IMR-90 (cell line): ENCODE measurements around the gene RELN. TPM values are rescaled to one million over a fixed set of nuclear protein-coding genes. Genes with fewer than 3 reads are reported as not detected.

Source experiments
- ATAC-seq: fragments of 200-7000 bp; cut with Tn5 transposase; 2 replicates; pipeline ENCODE4 v1.9.1; 2020; ENCODE audit warnings: low read depth, mild to moderate bottlenecking, moderate library complexity
- BruUV-seq: library from RNA; stranded (reverse); fragments of 400-500 nt; replicated peaks from 2 replicates; lab custom pipeline; 2021; lab: Mats Ljungman, UMichigan
- CTCF ChIA-PET: fragments of 300-600 bp; formaldehyde crosslinking; extraction: SDS; loops from one replicate; lab custom pipeline; 2021; ENCODE audit warnings: antibody characterized with exemption; lab: Yijun Ruan, JAX
- POLR2A ChIA-PET: fragments of 300-600 bp; sonication (Branson Sonifier 250); formaldehyde crosslinking; loops from one replicate; lab custom pipeline; 2022; ENCODE audit warnings: antibody characterized with exemption; ENCODE audit not compliant: unreplicated experiment; lab: Charles Lee
- DNase-seq: peaks from one replicate; pipeline ENCODE4 v3.0.0; 2013
- H2AFZ ChIP-seq: replicated peaks from 2 replicates; pipeline ENCODE3; 2013; ENCODE audit warnings: low read length, mild to moderate bottlenecking; ENCODE audit not compliant: poor library complexity
- H2AK5ac ChIP-seq: 2 replicates; pipeline ENCODE4 v1.6.1; 2013; ENCODE audit warnings: low read depth, low read length, inconsistent platforms
- H2AK9ac ChIP-seq: replicated peaks from 2 replicates; pipeline ENCODE3; 2013; ENCODE audit warnings: mild to moderate bottlenecking, low read depth, low read length, moderate library complexity; ENCODE audit not compliant: poor library complexity
- H2BK120ac ChIP-seq: 2 replicates; pipeline ENCODE4 v1.6.1; 2013; ENCODE audit warnings: low read depth, low read length, inconsistent platforms
- H2BK15ac ChIP-seq: 3 replicates; pipeline ENCODE4 v1.6.1; 2013; ENCODE audit warnings: low read depth, low read length, inconsistent platforms
- H2BK20ac ChIP-seq: 2 replicates; pipeline ENCODE4 v1.6.1; 2013; ENCODE audit warnings: low read depth, mild to moderate bottlenecking, inconsistent platforms, low read length, moderate library complexity
- H2BK5ac ChIP-seq: 2 replicates; pipeline ENCODE4 v1.6.1; 2013; ENCODE audit warnings: mild to moderate bottlenecking, low read depth, low read length, inconsistent platforms; ENCODE audit not compliant: poor library complexity, severe bottlenecking
- H3K14ac ChIP-seq: replicated peaks from 2 replicates; pipeline ENCODE4 v1.6.1; 2013; ENCODE audit warnings: low read depth, low read length, inconsistent platforms
- H3K18ac ChIP-seq: 2 replicates; pipeline ENCODE4 v1.6.1; 2013; ENCODE audit warnings: low read depth, low read length, control low read depth
- H3K23ac ChIP-seq: 2 replicates; pipeline ENCODE4 v1.6.1; 2013; ENCODE audit warnings: low read depth, low read length, inconsistent platforms
- H3K27ac ChIP-seq: 2 replicates; pipeline ENCODE4 v1.5.1; 2013; ENCODE audit warnings: mild to moderate bottlenecking, control low read depth, low read length; ENCODE audit not compliant: insufficient read depth
- H3K27me3 ChIP-seq: 2 replicates; pipeline ENCODE4 v1.6.1; 2013; ENCODE audit warnings: low read length; ENCODE audit not compliant: control insufficient read depth, insufficient read depth
- H3K36me3 ChIP-seq: 2 replicates; pipeline ENCODE4 v1.6.1; 2013; ENCODE audit warnings: low read length, mixed read lengths; ENCODE audit not compliant: control insufficient read depth, insufficient read depth
- H3K4ac ChIP-seq: 2 replicates; pipeline ENCODE4 v1.6.1; 2013; ENCODE audit warnings: low read depth, low read length, inconsistent platforms
- H3K4me1 ChIP-seq: 2 replicates; pipeline ENCODE4 v1.6.1; 2013; ENCODE audit warnings: low read length, mixed read lengths; ENCODE audit not compliant: control insufficient read depth, insufficient read depth
- H3K4me2 ChIP-seq: 2 replicates; pipeline ENCODE4 v1.6.1; 2013; ENCODE audit warnings: low read depth, mild to moderate bottlenecking, control low read depth, low read length, moderate library complexity
- H3K4me3 ChIP-seq: 2 replicates; pipeline ENCODE4 v1.5.1; 2013; ENCODE audit warnings: low read depth, mild to moderate bottlenecking, control low read depth, low read length, moderate library complexity; ENCODE audit not compliant: insufficient read depth
- H3K56ac ChIP-seq: 2 replicates; pipeline ENCODE4 v1.6.1; 2013; ENCODE audit warnings: low read length, inconsistent platforms; ENCODE audit not compliant: insufficient read depth; ENCODE audit errors: extremely low read depth
- H3K79me1 ChIP-seq, 2 experiments: 2 replicates each; pipeline ENCODE4 v1.6.1; 2013; ENCODE audit warnings: low read length in 2 of 2, inconsistent platforms in 1 of 2, low read depth in 1 of 2
- H3K9ac ChIP-seq: 2 replicates; pipeline ENCODE4 v1.6.1; 2013; ENCODE audit warnings: low read depth, low read length, control low read depth
- H3K9me1 ChIP-seq: 2 replicates; pipeline ENCODE4 v1.6.1; 2013; ENCODE audit warnings: low read length, inconsistent platforms; ENCODE audit not compliant: insufficient read depth
- H3K9me3 ChIP-seq: 2 replicates; pipeline ENCODE4 v1.6.1; 2013; ENCODE audit warnings: low read length; ENCODE audit not compliant: control insufficient read depth, insufficient read depth
- H4K20me1 ChIP-seq: 2 replicates; pipeline ENCODE4 v1.6.1; 2013; ENCODE audit warnings: low read length, inconsistent platforms; ENCODE audit not compliant: insufficient read depth
- H4K5ac ChIP-seq: 2 replicates; pipeline ENCODE4 v1.6.1; 2013; ENCODE audit warnings: mild to moderate bottlenecking, low read depth, low read length, control low read depth
- H4K8ac ChIP-seq, 2 experiments: 2 replicates each; pipeline ENCODE4 v1.6.1; 2013; ENCODE audit warnings: low read depth in 2 of 2, low read length in 2 of 2, control low read depth in 1 of 2, inconsistent platforms in 1 of 2
- H4K91ac ChIP-seq: 2 replicates; pipeline ENCODE4 v1.6.1; 2013; ENCODE audit warnings: low read depth, low read length, inconsistent platforms; ENCODE audit not compliant: insufficient read depth
- RCOR1 ChIP-seq: IDR thresholded peaks from 2 replicates; pipeline ENCODE4 v1.6.1; 2012; ENCODE audit warnings: mild to moderate bottlenecking, low read length, improper control_type of control experiment; ENCODE audit not compliant: insufficient replicate concordance
- WGBS, 2 experiments: methylation state at CpG; one replicate each; pipeline versions ENCODE4 v1.1.5 to v1.1.7; 2013; ENCODE audit warnings: missing lambda C conversion rate in 2 of 2; ENCODE audit not compliant: insufficient read length in 1 of 2; ENCODE audit errors: extremely low coverage in 2 of 2; 5-methylcytosine and 5-hydroxymethylcytosine counted together
- dilution Hi-C: fragments of 300-500 bp; cut with HindIII; formaldehyde crosslinking; loops from one replicate; pipeline ENCODE4 v1.14.3; 2018; ENCODE audit warnings: low sequenced_read_pairs; ENCODE audit not compliant: unreplicated experiment
- in situ Hi-C: fragments of 300-500 bp; cut with MboI; formaldehyde crosslinking; loops from 3 replicates; pipeline ENCODE4 v1.14.3; 2019; ENCODE audit warnings: low sequenced_read_pairs, inconsistent platforms, mixed read lengths
- intact Hi-C: fragments of 100-400 bp; cut with micrococcal nuclease; formaldehyde crosslinking; loops from 2 replicates; pipeline ENCODE4 v1.10.0; 2022
- polyA plus RNA-seq, 3 experiments: library from polyadenylated mRNA; depleted of rRNA; stranded (reverse); fragments of >200 nt; gene quantifications; 2 replicates each; pipeline ENCODE4 v1.2.3, GENCODE V29; 2012; ENCODE audit warnings: low replicate concordance in 1 of 3
- total RNA-seq: library from RNA; depleted of rRNA; stranded (reverse); fragments of >200 nt; gene quantifications from 2 replicates; pipeline ENCODE4 v1.2.3, GENCODE V29; 2012
- TF ChIP-seq, protein P1 (sequence below): conservative IDR thresholded peaks from 2 replicates; pipeline ENCODE4 v1.5.1; 2012; ENCODE audit warnings: mild to moderate bottlenecking, low read depth, low read length, improper control_type of control experiment

The RELN gene
- total and polyA plus RNA-seq, 2 of the 4 experiments (the other 2 are of a cell fraction): 14.7 to 23.7 TPM

DNA sequence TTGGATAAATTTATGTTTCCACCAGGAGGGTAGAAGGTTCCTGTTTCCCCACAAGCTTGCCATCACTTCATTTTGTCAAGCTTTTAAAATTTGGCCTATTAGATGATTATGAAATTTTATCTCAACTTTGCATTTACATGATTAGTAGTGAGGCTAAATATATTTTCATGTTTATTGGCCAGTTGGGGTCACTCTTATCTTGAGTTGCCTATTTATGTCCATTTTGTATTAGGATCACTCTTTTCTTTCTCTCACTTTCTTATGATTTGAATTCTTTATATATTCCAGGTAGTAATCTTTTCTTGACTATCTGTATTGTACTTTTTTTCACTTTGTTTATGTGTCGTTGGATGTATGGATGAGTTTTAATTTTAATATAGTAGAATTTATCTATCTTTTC lies 324.9 kb downstream of the RELN start:
- H3K9me1 ChIP-seq: no peaks in the 10 kb centered on the region
- ATAC-seq (no peak), DNase-seq (no peak)
- H2BK5ac ChIP-seq: no peak overlapping the region
- H4K5ac ChIP-seq: no peak overlapping the region
- H3K4me3 ChIP-seq: no peak overlapping the region
- intact Hi-C loops (no loop called here), dilution Hi-C loops (no loop called here), in situ Hi-C loops (no loop called here)
- CTCF ChIA-PET: interaction anchor here (0.6 kb wide), 1 partner anchor 362 kb away, joined by 3 read pairs; no protein-coding TSS in a partner anchor
- POLR2A ChIA-PET: no interaction called here
- H3K18ac ChIP-seq: no peak overlapping the region
- H3K9ac ChIP-seq: no peak overlapping the region
- 0 out of 2 replicates have a peak overlapping the region, but pooled peaks have one; percentile 52 for H2BK20ac ChIP-seq
- H2AK5ac ChIP-seq: no peak overlapping the region
- no peak overlapping the region for H2AFZ ChIP-seq
- peaks cover 4% of the 10 kb centered on the region for H3K4me1 ChIP-seq
- no peak overlapping the region for H4K8ac ChIP-seq
- no peaks in the 10 kb centered on the region for H3K9me3 ChIP-seq
- no peaks in the 10 kb centered on the region for H3K79me1 ChIP-seq
- no CpG with 5 or more reads among the region's 1 CpG for WGBS, 2 experiments
- H3K23ac ChIP-seq: no peak overlapping the region
- no peak overlapping the region; the same call in 2 of the 3 replicates for H2BK15ac ChIP-seq
- H4K20me1 ChIP-seq: no peaks in the 10 kb centered on the region
- H3K4ac ChIP-seq: no peak overlapping the region
- no peak overlapping the region for H3K14ac ChIP-seq
- no peak overlapping the region for H2BK120ac ChIP-seq
- H3K27me3 ChIP-seq: no peaks in the 10 kb centered on the region
- no peak overlapping the region for H2AK9ac ChIP-seq
- TF ChIP-seq, protein P1, sequence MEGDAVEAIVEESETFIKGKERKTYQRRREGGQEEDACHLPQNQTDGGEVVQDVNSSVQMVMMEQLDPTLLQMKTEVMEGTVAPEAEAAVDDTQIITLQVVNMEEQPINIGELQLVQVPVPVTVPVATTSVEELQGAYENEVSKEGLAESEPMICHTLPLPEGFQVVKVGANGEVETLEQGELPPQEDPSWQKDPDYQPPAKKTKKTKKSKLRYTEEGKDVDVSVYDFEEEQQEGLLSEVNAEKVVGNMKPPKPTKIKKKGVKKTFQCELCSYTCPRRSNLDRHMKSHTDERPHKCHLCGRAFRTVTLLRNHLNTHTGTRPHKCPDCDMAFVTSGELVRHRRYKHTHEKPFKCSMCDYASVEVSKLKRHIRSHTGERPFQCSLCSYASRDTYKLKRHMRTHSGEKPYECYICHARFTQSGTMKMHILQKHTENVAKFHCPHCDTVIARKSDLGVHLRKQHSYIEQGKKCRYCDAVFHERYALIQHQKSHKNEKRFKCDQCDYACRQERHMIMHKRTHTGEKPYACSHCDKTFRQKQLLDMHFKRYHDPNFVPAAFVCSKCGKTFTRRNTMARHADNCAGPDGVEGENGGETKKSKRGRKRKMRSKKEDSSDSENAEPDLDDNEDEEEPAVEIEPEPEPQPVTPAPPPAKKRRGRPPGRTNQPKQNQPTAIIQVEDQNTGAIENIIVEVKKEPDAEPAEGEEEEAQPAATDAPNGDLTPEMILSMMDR: 0 out of 2 replicates have a peak, but pooled peaks have one; percentile 17
- TF ChIP-seq RCOR1: no peak
- H4K91ac ChIP-seq: peak overlapping the region; percentile 14; the same call in 1 of the 2 replicates
- no peaks in the 10 kb centered on the region for H3K36me3 ChIP-seq
- H3K56ac ChIP-seq: no peak overlapping the region
- no peak overlapping the region for H3K27ac ChIP-seq
- BruUV-seq: no TSS peak
- no peak overlapping the region for H3K4me2 ChIP-seq
